GM23338 (cell line): Measurements from ENCODE around the gene OLA1.

Source experiments
- CREB1 ChIP-seq: fragments of 250-450 bp; sonication (Bioruptor Pico); IDR thresholded peaks from 2 replicates; pipeline ENCODE4 v1.5.0; 2020; ENCODE audit warnings: low read depth, mild to moderate bottlenecking, moderate library complexity
- CTCF ChIP-seq, 2 experiments: fragments of 200-600 bp in 1 of 2; sonication (generic) in 1 of 2; conservative IDR thresholded peaks; 2 replicates each; pipeline versions ENCODE4 v1.5.1 to v1.6.1; 2016 to 2017; ENCODE audit warnings: antibody characterized with exemption in 2 of 2, low read depth in 2 of 2, mild to moderate bottlenecking in 2 of 2, moderate library complexity in 1 of 2
- EZH2 ChIP-seq: fragments of 200-600 bp; sonication (generic); IDR thresholded peaks from one replicate; pipeline ENCODE4 v1.8.0; 2017; ENCODE audit warnings: antibody characterized with exemption, mild to moderate bottlenecking, low read depth; ENCODE audit not compliant: unreplicated experiment
- EZH2phosphoT487 ChIP-seq: fragments of 200-600 bp; sonication (generic); IDR thresholded peaks from one replicate; pipeline ENCODE4 v1.8.1; 2018; ENCODE audit warnings: antibody characterized with exemption; ENCODE audit not compliant: unreplicated experiment
- JUNB ChIP-seq: IDR thresholded peaks from one replicate; pipeline ENCODE4 v1.6.1; 2016; ENCODE audit warnings: antibody characterized with exemption; ENCODE audit not compliant: unreplicated experiment
- NANOG ChIP-seq: IDR thresholded peaks from 2 replicates; pipeline ENCODE4 v1.6.1; 2016; ENCODE audit warnings: antibody characterized with exemption, borderline replicate concordance
- POLR2AphosphoS5 ChIP-seq: IDR thresholded peaks from 2 replicates; pipeline ENCODE4 v1.6.1; 2016; ENCODE audit warnings: antibody characterized with exemption, low read depth
- REST ChIP-seq: IDR thresholded peaks from one replicate; pipeline ENCODE4 v1.6.1; 2018; ENCODE audit warnings: antibody characterized with exemption; ENCODE audit not compliant: unreplicated experiment
- ZNF114 ChIP-seq: fragments of 250-450 bp; sonication (Bioruptor Pico); IDR thresholded peaks from 2 replicates; pipeline ENCODE4 v1.5.0; 2020; ENCODE audit warnings: mild to moderate bottlenecking, moderate library complexity
- ZNF331 ChIP-seq: fragments of 250-450 bp; sonication (Bioruptor Pico); IDR thresholded peaks from 2 replicates; pipeline ENCODE4 v1.5.0; 2020; ENCODE audit warnings: low read depth, mild to moderate bottlenecking, moderate library complexity
- ZNF462 ChIP-seq: fragments of 250-450 bp; sonication (Bioruptor Pico); IDR thresholded peaks from 2 replicates; pipeline ENCODE4 v1.5.0; 2020; ENCODE audit warnings: mild to moderate bottlenecking, moderate library complexity
- TF ChIP-seq, protein P1 (sequence below): IDR thresholded peaks from 2 replicates; pipeline ENCODE4 v1.6.1; 2016; ENCODE audit warnings: antibody characterized with exemption

DNA sequence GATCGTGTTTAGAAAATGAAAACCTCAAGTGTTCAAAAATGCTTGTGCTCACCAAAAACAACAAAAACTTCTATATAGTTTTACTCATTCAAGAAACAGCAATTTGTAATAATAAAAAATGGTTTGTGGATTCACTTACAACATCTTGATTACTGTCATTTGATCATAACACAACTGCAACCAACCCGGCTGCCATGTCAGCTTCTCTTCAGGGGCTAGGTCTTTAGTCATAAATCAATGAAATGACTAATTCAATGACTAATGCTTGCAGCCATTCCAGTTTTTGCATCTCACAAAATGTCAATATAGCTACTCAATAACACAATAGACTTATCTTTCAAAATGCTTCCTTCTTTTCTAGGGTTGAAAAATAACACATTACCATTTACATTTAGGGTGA, 128.0 kb downstream of the OLA1 start:
- TF ChIP-seq CTCF (conservative IDR thresholded peaks at IDR 0.05; ENCODE audit: low read depth in 2 of 2) (no peak), CREB1 (CRISPR knock-in tag) (no peak), EZH2phosphoT487 (no peak), REST (no peak), EZH2 (no peak), ZNF331 (CRISPR knock-in tag) (no peak), POLR2AphosphoS5 (no peak), ZNF114 (CRISPR knock-in tag) (no peak), JUNB (no peak), ZNF462 (CRISPR knock-in tag) (no peak), NANOG (no peak)
- TF ChIP-seq, protein P1, sequence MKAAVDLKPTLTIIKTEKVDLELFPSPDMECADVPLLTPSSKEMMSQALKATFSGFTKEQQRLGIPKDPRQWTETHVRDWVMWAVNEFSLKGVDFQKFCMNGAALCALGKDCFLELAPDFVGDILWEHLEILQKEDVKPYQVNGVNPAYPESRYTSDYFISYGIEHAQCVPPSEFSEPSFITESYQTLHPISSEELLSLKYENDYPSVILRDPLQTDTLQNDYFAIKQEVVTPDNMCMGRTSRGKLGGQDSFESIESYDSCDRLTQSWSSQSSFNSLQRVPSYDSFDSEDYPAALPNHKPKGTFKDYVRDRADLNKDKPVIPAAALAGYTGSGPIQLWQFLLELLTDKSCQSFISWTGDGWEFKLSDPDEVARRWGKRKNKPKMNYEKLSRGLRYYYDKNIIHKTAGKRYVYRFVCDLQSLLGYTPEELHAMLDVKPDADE = no peak
